T-helper 2 cell treated with Interferon-gamma antibody and Interleukin-4, amounts not matched to agents 5 μg/mL and 100 μg/mL, for 36 hours (primary cell): ENCODE data around the gene GFRA4.

Experiments used
- DNase-seq: peaks from one replicate; pipeline ENCODE4 v3.0.0; 2021; ENCODE audit warnings: low spot score
- H3K27ac Mint-ChIP-seq: one replicate; pipeline ENCODE4 v1.8.0; 2021; ENCODE audit warnings: mild to moderate bottlenecking, mixed read lengths
- H3K27me3 Mint-ChIP-seq: one replicate; pipeline ENCODE4 v1.8.0; 2021; ENCODE audit warnings: low read depth, mixed read lengths
- H3K36me3 Mint-ChIP-seq: one replicate; pipeline ENCODE4 v1.8.0; 2021; ENCODE audit warnings: low read depth, mixed read lengths
- H3K4me1 Mint-ChIP-seq: one replicate; pipeline ENCODE4 v1.8.0; 2021; ENCODE audit warnings: low read depth, mixed read lengths
- H3K4me3 Mint-ChIP-seq: one replicate; pipeline ENCODE4 v1.8.0; 2022; ENCODE audit warnings: mild to moderate bottlenecking, moderate library complexity, mixed read lengths
- H3K9me3 Mint-ChIP-seq: one replicate; pipeline ENCODE4 v1.8.0; 2021; ENCODE audit warnings: mixed read lengths

Gene GFRA4

GRCh38 chr20:3663031-3663701 is at the start of gene GFRA4:
TSS of gene GFRA4 (minus strand) at chr20:3663399. CDS start at chr20:3663399, 0 bp downstream.
- H3K4me1 Mint-ChIP-seq = peaks cover 27% of the 10 kb centered on the region

GRCh38 chr20:3712279-3712873 is 49.2 kb upstream of the GFRA4 start, which contains the start of gene SIGLEC1:
TSS of gene SIGLEC1 (minus strand) at chr20:3712600. CDS start at chr20:3707128, 5,472 bp downstream.
- no peaks in the 10 kb centered on the region for H3K9me3 Mint-ChIP-seq
- DNase-seq = no peak
- no peaks in the 10 kb centered on the region for H3K36me3 Mint-ChIP-seq
- H3K4me1 Mint-ChIP-seq = no peaks in the 10 kb centered on the region
- no peak within 1 kb of the TSS for H3K4me3 Mint-ChIP-seq
- H3K27me3 Mint-ChIP-seq = no peaks in the 10 kb centered on the region
- no peak within 1 kb of the TSS for H3K27ac Mint-ChIP-seq

More at GRCh38 chr20:3663031-3663701, at the start of gene GFRA4:
- no peak for DNase-seq
- Mint-ChIP-seq H3K4me3 (no peak within 1 kb of the TSS), H3K9me3 (no peaks in the 10 kb centered on the region), H3K27ac (no peak within 1 kb of the TSS), H3K27me3 (peaks cover 53% of the 10 kb centered on the region), H3K36me3 (no peaks in the 10 kb centered on the region)

- H3K4me1 Mint-ChIP-seq = no peaks in the 10 kb centered on the region
- H3K27ac Mint-ChIP-seq = no peak overlapping the region
- H3K9me3 Mint-ChIP-seq = no peaks in the 10 kb centered on the region
Observed at GRCh38 chr20:3711484-3711941, 48.3 kb upstream of the GFRA4 start.

GRCh38 chr20:3710703-3711483 is 47.7 kb upstream of the GFRA4 start:
- H3K36me3 Mint-ChIP-seq = no peaks in the 10 kb centered on the region
- H3K4me3 Mint-ChIP-seq = no peak overlapping the region
- no peak overlapping the region for H3K27ac Mint-ChIP-seq
- peak; percentile 63 for DNase-seq
- no peaks in the 10 kb centered on the region for H3K27me3 Mint-ChIP-seq
- no peaks in the 10 kb centered on the region for H3K9me3 Mint-ChIP-seq
- no peaks in the 10 kb centered on the region for H3K4me1 Mint-ChIP-seq

More at GRCh38 chr20:3711484-3711941, 48.3 kb upstream of the GFRA4 start:
- H3K27me3 Mint-ChIP-seq = no peaks in the 10 kb centered on the region
- H3K4me3 Mint-ChIP-seq = no peak overlapping the region
- H3K36me3 Mint-ChIP-seq = no peaks in the 10 kb centered on the region
- no peak for DNase-seq

- no peak for DNase-seq
- Mint-ChIP-seq H3K27ac (no peak overlapping the region), H3K36me3 (no peaks in the 10 kb centered on the region)
Observed at GRCh38 chr20:3710011-3710466, 46.8 kb upstream of the GFRA4 start.

GRCh38 chr20:3707508-3707899 is 44.3 kb upstream of the GFRA4 start:
- Mint-ChIP-seq H3K27me3 (no peaks in the 10 kb centered on the region), H3K4me1 (no peaks in the 10 kb centered on the region), H3K27ac (no peak overlapping the region)

More at GRCh38 chr20:3710011-3710466, 46.8 kb upstream of the GFRA4 start:
- H3K9me3 Mint-ChIP-seq = no peaks in the 10 kb centered on the region
- H3K4me1 Mint-ChIP-seq = no peaks in the 10 kb centered on the region
- no peaks in the 10 kb centered on the region for H3K27me3 Mint-ChIP-seq
- H3K4me3 Mint-ChIP-seq = no peak overlapping the region

GRCh38 chr20:3706774-3707507 is 43.7 kb upstream of the GFRA4 start:
- no peaks in the 10 kb centered on the region for H3K4me1 Mint-ChIP-seq
- no peak overlapping the region for H3K27ac Mint-ChIP-seq
- H3K9me3 Mint-ChIP-seq = no peaks in the 10 kb centered on the region
- no peaks in the 10 kb centered on the region for H3K36me3 Mint-ChIP-seq
- no peak for DNase-seq
- H3K27me3 Mint-ChIP-seq = no peaks in the 10 kb centered on the region
- H3K4me3 Mint-ChIP-seq = no peak overlapping the region

More at GRCh38 chr20:3707508-3707899, 44.3 kb upstream of the GFRA4 start:
- Mint-ChIP-seq H3K9me3 (no peaks in the 10 kb centered on the region), H3K36me3 (no peaks in the 10 kb centered on the region), H3K4me3 (no peak overlapping the region)
- no peak for DNase-seq

- no peak overlapping the region for H3K4me3 Mint-ChIP-seq
- no peaks in the 10 kb centered on the region for H3K27me3 Mint-ChIP-seq
- no peak for DNase-seq
- H3K36me3 Mint-ChIP-seq = no peaks in the 10 kb centered on the region
- H3K27ac Mint-ChIP-seq = no peak overlapping the region
- H3K4me1 Mint-ChIP-seq = no peaks in the 10 kb centered on the region
- no peaks in the 10 kb centered on the region for H3K9me3 Mint-ChIP-seq
Observed at GRCh38 chr20:3705970-3706739, 43.0 kb upstream of the GFRA4 start.

GRCh38 chr20:3705491-3705969 is 42.3 kb upstream of the GFRA4 start:
- DNase-seq = no peak
- no peaks in the 10 kb centered on the region for H3K27me3 Mint-ChIP-seq
- H3K9me3 Mint-ChIP-seq = no peaks in the 10 kb centered on the region
- H3K27ac Mint-ChIP-seq = no peak overlapping the region
- no peak overlapping the region for H3K4me3 Mint-ChIP-seq
- no peaks in the 10 kb centered on the region for H3K36me3 Mint-ChIP-seq
- H3K4me1 Mint-ChIP-seq = no peaks in the 10 kb centered on the region

- Mint-ChIP-seq H3K27me3 (no peaks in the 10 kb centered on the region), H3K9me3 (no peaks in the 10 kb centered on the region), H3K4me3 (no peak overlapping the region), H3K4me1 (no peaks in the 10 kb centered on the region), H3K36me3 (no peaks in the 10 kb centered on the region), H3K27ac (no peak overlapping the region)
- no peak for DNase-seq
Observed at GRCh38 chr20:3704087-3704486, 40.9 kb upstream of the GFRA4 start.

- no peak overlapping the region for H3K27ac Mint-ChIP-seq
- H3K9me3 Mint-ChIP-seq = no peaks in the 10 kb centered on the region
- no peaks in the 10 kb centered on the region for H3K36me3 Mint-ChIP-seq
- H3K27me3 Mint-ChIP-seq = no peaks in the 10 kb centered on the region
- H3K4me3 Mint-ChIP-seq = no peak overlapping the region
- no peak for DNase-seq
- H3K4me1 Mint-ChIP-seq = no peaks in the 10 kb centered on the region
Observed at GRCh38 chr20:3702611-3703391, 39.6 kb upstream of the GFRA4 start.
